NB4 (cell line): ENCODE results near the gene G3BP1.
A peak's percentile ranks its signal among the peaks of the same experiment; 100 is the strongest.

ENCODE experiments used
- DNase-seq: peaks from one replicate; pipeline ENCODE4 v3.0.0; 2010; ENCODE audit warnings: low read depth
- H3K4me3 ChIP-seq: one replicate; pipeline ENCODE4 v1.5.1; 2011; ENCODE audit warnings: mild to moderate bottlenecking, low read depth, low read length, moderate library complexity
- CTCF ChIP-seq: IDR thresholded peaks from one replicate; pipeline ENCODE4 v1.5.1; 2012; ENCODE audit warnings: low read depth, low read length
- MAX ChIP-seq: IDR thresholded peaks from 2 replicates; pipeline ENCODE4 v1.6.1; 2011; ENCODE audit warnings: low read depth, low read length
- MYC ChIP-seq: IDR thresholded peaks from 2 replicates; pipeline ENCODE4 v1.6.1; 2011; ENCODE audit warnings: low read depth, low read length
- POLR2A ChIP-seq: IDR thresholded peaks from 2 replicates; pipeline ENCODE4 v1.6.1; 2011; ENCODE audit warnings: mild to moderate bottlenecking; ENCODE audit not compliant: insufficient read length; ENCODE audit errors: extremely low read depth

Gene G3BP1

GRCh38 chr5:151734064-151734408, 37.7 kb upstream of the G3BP1 start:
- H3K4me3 ChIP-seq = no peak overlapping the region
- TF ChIP-seq POLR2A (no peak), MAX (no peak), CTCF (no peak), MYC (no peak)
- no peak for DNase-seq

- no peak for DNase-seq
- TF ChIP-seq MAX (no peak), POLR2A (no peak), CTCF (no peak), MYC (no peak)
- H3K4me3 ChIP-seq = no peak overlapping the region
These were observed 36.1 kb upstream of the G3BP1 start for GRCh38 chr5:151735646-151736045.

- no peak for DNase-seq
- TF ChIP-seq MYC (no peak), CTCF (no peak), POLR2A (no peak), MAX (no peak)
- H3K4me3 ChIP-seq = no peak overlapping the region
These were observed 34.3 kb upstream of the G3BP1 start for GRCh38 chr5:151737431-151737830.

GRCh38 chr5:151738125-151738848, 33.5 kb upstream of the G3BP1 start:
- TF ChIP-seq CTCF (no peak), POLR2A (no peak), MYC (no peak), MAX (no peak)
- H3K4me3 ChIP-seq = no peak overlapping the region
- no peak for DNase-seq

GRCh38 chr5:151739395-151739794, 32.4 kb upstream of the G3BP1 start:
- TF ChIP-seq MAX = no peak
- TF ChIP-seq MYC = no peak
- no peak for TF ChIP-seq POLR2A
- no peak for TF ChIP-seq CTCF
- DNase-seq = peak; percentile 49
- no peak overlapping the region for H3K4me3 ChIP-seq
